SHP77 (cell line): ENCODE data around the gene PI4K2B.
"Not testable (repeated sequence)": the region's sequence is repeated elsewhere in the genome, so short reads cannot be mapped to it uniquely, and the experiment has no call there.

Source experiments
- DNase-seq, 2 experiments: peaks; one replicate each; lab custom pipeline; 2025; lab: John Stamatoyannopoulos, UW

Gene PI4K2B

GRCh38 chr4:25233737-25234389, at the start of gene PI4K2B:
Gene PI4K2B, plus strand, starts transcription at chr4:25234033. Its CDS starts 131 bp downstream, at chr4:25234164.
- DNase-seq: peak; percentile 37 to 58

GRCh38 chr4:25184056-25184455, 49.8 kb upstream of the PI4K2B start:
- DNase-seq: no peak

GRCh38 chr4:25190407-25190806, 43.4 kb upstream of the PI4K2B start:
- DNase-seq: no peak

- no peak for DNase-seq
Measured at GRCh38 chr4:25198713-25199112, 35.1 kb upstream of the PI4K2B start.

GRCh38 chr4:25207997-25208396, 25.8 kb upstream of the PI4K2B start:
- DNase-seq: no peak

- DNase-seq: no peak
Measured at GRCh38 chr4:25209702-25210101, 24.1 kb upstream of the PI4K2B start.

- DNase-seq: no peak
Measured at GRCh38 chr4:25211721-25212120, 22.1 kb upstream of the PI4K2B start.

GRCh38 chr4:25212822-25213221, 21.0 kb upstream of the PI4K2B start:
- DNase-seq: no peak

GRCh38 chr4:25213347-25213979, 20.4 kb upstream of the PI4K2B start:
- DNase-seq: no peak

- DNase-seq: not testable (repeated sequence)
Measured at GRCh38 chr4:25214750-25215149, 19.1 kb upstream of the PI4K2B start.

GRCh38 chr4:25215511-25215910, 18.3 kb upstream of the PI4K2B start:
- DNase-seq: no peak

GRCh38 chr4:25221377-25221776, 12.5 kb upstream of the PI4K2B start:
- DNase-seq: no peak

- DNase-seq: no peak
Measured at GRCh38 chr4:25223802-25224375, 9.9 kb upstream of the PI4K2B start.

- no peak for DNase-seq
Measured at GRCh38 chr4:25229804-25230203, 4.0 kb upstream of the PI4K2B start.

- no peak for DNase-seq
Measured at GRCh38 chr4:25233194-25233593, 639 bp upstream of the PI4K2B start.

GRCh38 chr4:25234390-25235370, 847 bp downstream of the PI4K2B start:
- peak; percentile 18 to 19 for DNase-seq

- DNase-seq: no peak
Measured at GRCh38 chr4:25235401-25235800, 1.6 kb downstream of the PI4K2B start.

- DNase-seq: not testable (repeated sequence)
Measured at GRCh38 chr4:25236030-25236429, 2.2 kb downstream of the PI4K2B start.

- DNase-seq: no peak
Measured at GRCh38 chr4:25236971-25237370, 3.1 kb downstream of the PI4K2B start.

- no peak for DNase-seq
Measured at GRCh38 chr4:25238052-25238451, 4.2 kb downstream of the PI4K2B start.

GRCh38 chr4:25239528-25239927, 5.7 kb downstream of the PI4K2B start:
- DNase-seq: not testable (repeated sequence)

GRCh38 chr4:25240754-25241210, 6.9 kb downstream of the PI4K2B start:
- not testable (repeated sequence) for DNase-seq
